Stomach (tissue), 9 donors: Measurements from ENCODE around the gene GANAB. TPM values are rescaled to one million over a fixed set of nuclear protein-coding genes. Genes with fewer than 3 reads are reported as not detected.

Experiments used
- DNase-seq, 2 donors: peaks; one replicate each; pipeline versions ENCODE4 v3.0.0 to v3.0.0-alpha.2; 2013 to 2019
- H3K27ac ChIP-seq, 5 donors: fragments of 200-600 bp in 4 of 5; sonication (generic) in 4 of 5; one replicate each; pipeline ENCODE4 v1.5.1; 2013 to 2019; ENCODE audit warnings: mild to moderate bottlenecking in 1 of 5, moderate library complexity in 1 of 5
- H3K27me3 ChIP-seq, 3 donors: fragments of 200-600 bp; sonication (generic); one replicate each; pipeline ENCODE4 v1.5.1; 2017 to 2019; ENCODE audit warnings: mixed run types in 1 of 3
- H3K36me3 ChIP-seq, 4 donors: fragments of 200-600 bp; sonication (generic); 1 replicate in 3 of 4; 2 replicates in 1 of 4; pipeline ENCODE4 v1.5.1; 2016 to 2019
- H3K4me1 ChIP-seq, 4 donors: fragments of 200-600 bp; sonication (generic); one replicate each; pipeline ENCODE4 v1.5.1; 2016 to 2019
- H3K4me3 ChIP-seq, 4 donors: fragments of 200-600 bp; sonication (generic) in 3 of 4; one replicate each; pipeline ENCODE4 v1.5.1; 2016 to 2019; ENCODE audit warnings: mild to moderate bottlenecking in 1 of 4
- H3K9me3 ChIP-seq, 4 donors: fragments of 200-600 bp; sonication (generic); one replicate each; pipeline ENCODE4 v1.5.1; 2016 to 2019
- CTCF ChIP-seq, 7 experiments: fragments of 450-650 bp in 4 of 7; fragments of 200-600 bp in 3 of 7; sonication (generic) in 3 of 7; IDR thresholded peaks; one replicate each; pipeline ENCODE4 v1.5.1; 2016 to 2019; ENCODE audit warnings: antibody characterized with exemption in 7 of 7, control low read depth in 2 of 7, mild to moderate bottlenecking in 1 of 7
- EP300 ChIP-seq: sonication (generic); formaldehyde crosslinking; IDR thresholded peaks from one replicate; pipeline ENCODE4 v1.6.1; 2017; ENCODE audit warnings: antibody characterized with exemption
- POLR2A ChIP-seq, 4 donors: fragments of 450-650 bp; IDR thresholded peaks; one replicate each; pipeline ENCODE4 v1.6.1; 2016; ENCODE audit warnings: antibody characterized with exemption in 4 of 4, control low read depth in 2 of 4, mild to moderate bottlenecking in 1 of 4, moderate library complexity in 1 of 4
- POLR2AphosphoS5 ChIP-seq, 3 donors: sonication (generic); formaldehyde crosslinking; IDR thresholded peaks; one replicate each; pipeline ENCODE4 v1.6.1; 2016; ENCODE audit warnings: antibody characterized with exemption in 3 of 3
- WGBS, 5 donors: extraction: QIAGEN DNeasy Blood & Tissue Kit in 3 of 5; methylation state at CpG; one replicate each; pipeline versions ENCODE4 v1.1.5 to v1.1.7; 2013 to 2018; 5-methylcytosine and 5-hydroxymethylcytosine counted together
- intact Hi-C: fragments of 100-400 bp; cut with DNase I; formaldehyde crosslinking; loops from one replicate; pipeline ENCODE4 v1.15.1; 2023; ENCODE audit warnings: low total_unique reads
- polyA plus RNA-seq, 3 donors: library from polyadenylated mRNA; stranded (reverse); fragments of 200-250 nt; gene quantifications; one replicate each; pipeline ENCODE4 v1.2.3, GENCODE V29; 2013
- total RNA-seq, 5 donors: library from RNA; depleted of rRNA; stranded (reverse); fragments of >200 nt; gene quantifications; one replicate each; pipeline versions ENCODE4 v1.1.0 to v1.2.3, GENCODE V29; 2014 to 2016
- donor health status: healthy with polysubstance abuse.
- donor health status: Bipolar disorder and iron deficiency.
- donor health status: healthy.

GANAB gene
- total and polyA plus RNA-seq, 8 donors, result 21.4 to 155 (median 75.1) TPM

- no peak for TF ChIP-seq CTCF (IDR thresholded peaks at IDR 0.05)
- TF ChIP-seq POLR2AphosphoS5 (IDR thresholded peaks at IDR 0.05), result no peak
- no peak for TF ChIP-seq EP300
- peak overlapping the region; percentile 91 to 97 (median 94) for H3K27ac ChIP-seq
- peak; percentile 50 to 82 for DNase-seq
- peaks cover 9 to 42% (median 29%) of the 10 kb centered on the region in 4 donors for H3K36me3 ChIP-seq
- no peaks in the 10 kb centered on the region for H3K27me3 ChIP-seq
- H3K9me3 ChIP-seq, result no peaks in the 10 kb centered on the region
- peaks cover 36 to 68% (median 62%) of the 10 kb centered on the region in 4 donors for H3K4me1 ChIP-seq
- intact Hi-C loops, result no loop called here
- peak overlapping the region; percentile 78 to 94 (median 83) for H3K4me3 ChIP-seq
- 0 to 3% (median 2%) methylated on average over 39 of the region's 39 CpGs for WGBS, 5 donors
Measured at GRCh38 chr11:62665599-62666258, 19.3 kb upstream of the GANAB start.

GRCh38 chr11:62665075-62665598, 18.7 kb upstream of the GANAB start, which contains the start of the genes C11orf98 and CSKMT:
Gene C11orf98, minus strand, starts transcription at chr11:62665210. Its CDS starts 41 bp downstream, at chr11:62665169.
Gene CSKMT, plus strand, starts transcription at chr11:62665312. Its CDS starts 568 bp downstream, at chr11:62665880.
- H3K27ac ChIP-seq, result peak within 1 kb of the TSS; percentile 91 to 97 (median 94)
- H3K9me3 ChIP-seq, result no peaks in the 10 kb centered on the region
- peaks cover 9 to 42% (median 29%) of the 10 kb centered on the region in 4 donors for H3K36me3 ChIP-seq
- peak; percentile 95 to 98 for DNase-seq
- intact Hi-C loops, result no loop called here
- H3K27me3 ChIP-seq, result no peaks in the 10 kb centered on the region
- H3K4me1 ChIP-seq, result peaks cover 30 to 62% (median 56%) of the 10 kb centered on the region in 4 donors
- peak within 1 kb of the TSS; percentile 78 to 94 (median 83) for H3K4me3 ChIP-seq
- no peak for TF ChIP-seq CTCF (IDR thresholded peaks at IDR 0.05)
- TF ChIP-seq POLR2AphosphoS5 (IDR thresholded peaks at IDR 0.05), result peak; percentile 90 to 100 (median 100)
- TF ChIP-seq POLR2A (IDR thresholded peaks at IDR 0.05), result peak in 2 of 4 donors; percentile 92 to 93
- 0 to 1% (median 0%) methylated on average over 22 to 47 of the region's 47 CpGs for WGBS, 5 donors

DNA sequence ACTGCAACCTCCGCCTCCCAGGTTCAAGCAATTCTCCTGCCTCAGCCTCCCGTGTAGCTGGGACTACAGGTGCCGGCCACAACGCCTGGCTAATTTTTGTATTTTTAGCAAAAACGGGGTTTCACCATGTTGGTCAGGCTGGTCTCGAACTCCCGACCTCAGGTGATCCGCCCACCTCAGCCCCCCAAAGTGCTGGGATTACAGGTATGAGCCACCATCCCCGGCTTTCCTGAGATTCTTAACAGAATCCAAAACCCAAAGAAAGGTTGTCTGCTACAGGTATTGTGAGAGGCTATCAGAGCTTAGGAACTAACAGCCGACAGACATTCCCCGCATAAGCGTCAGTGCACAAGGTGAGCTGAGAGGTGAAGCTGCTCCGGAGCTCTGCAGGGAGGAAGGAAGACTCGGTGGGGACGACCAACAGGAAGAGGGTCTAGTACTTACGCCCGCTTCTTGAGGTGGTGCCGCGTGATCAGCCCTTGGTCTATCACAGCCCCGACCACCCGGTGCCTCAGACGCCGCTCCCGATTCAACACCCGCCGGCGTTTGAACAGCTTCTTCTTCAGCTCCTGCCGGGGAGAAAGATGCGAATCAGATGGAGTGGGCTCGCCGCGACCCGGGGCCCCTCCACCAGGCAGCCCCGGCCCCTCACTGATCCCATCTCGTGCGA, 18.1 kb upstream of the GANAB start:
- Histone ChIP-seq H3K9me3 (no peaks in the 10 kb centered on the region), H3K4me3 (peak overlapping the region; percentile 78 to 94 (median 83)), H3K27me3 (no peaks in the 10 kb centered on the region), H3K27ac (peak overlapping the region; percentile 91 to 97 (median 94)), H3K4me1 (peaks cover 24 to 57% (median 50%) of the 10 kb centered on the region in 4 donors), H3K36me3 (peaks cover 9 to 42% (median 29%) of the 10 kb centered on the region in 4 donors)
- 2 to 6% (median 2%) methylated on average over 12 to 36 of the region's 36 CpGs for WGBS, 5 donors
- intact Hi-C loops, result no loop called here
- TF ChIP-seq EP300 (no peak), POLR2A (IDR thresholded peaks at IDR 0.05) (no peak), CTCF (IDR thresholded peaks at IDR 0.05) (no peak), POLR2AphosphoS5 (IDR thresholded peaks at IDR 0.05) (no peak)
- peak; percentile 55 to 89 for DNase-seq

- H3K36me3 ChIP-seq, result peaks cover 0 to 10% (median 5%) of the 10 kb centered on the region in 4 donors
- H3K27ac ChIP-seq, result no peak overlapping the region
- TF ChIP-seq POLR2A (IDR thresholded peaks at IDR 0.05), result no peak
- TF ChIP-seq EP300, result no peak
- no peak for TF ChIP-seq CTCF (IDR thresholded peaks at IDR 0.05)
- no peak for TF ChIP-seq POLR2AphosphoS5 (IDR thresholded peaks at IDR 0.05)
- H3K4me1 ChIP-seq, result peaks cover 6 to 21% (median 9%) of the 10 kb centered on the region in 4 donors
- H3K9me3 ChIP-seq, result no peaks in the 10 kb centered on the region
- no peak overlapping the region for H3K4me3 ChIP-seq
- intact Hi-C loops, result no loop called here
- H3K27me3 ChIP-seq, result no peaks in the 10 kb centered on the region
- no peak for DNase-seq
- 60 to 64% (median 63%) methylated on average over 5 of the region's 5 CpGs for WGBS, 5 donors
Measured at GRCh38 chr11:62656796-62657429, 10.5 kb upstream of the GANAB start.
